ENCODE results near the gene MATN1.

Gene MATN1

DNA sequence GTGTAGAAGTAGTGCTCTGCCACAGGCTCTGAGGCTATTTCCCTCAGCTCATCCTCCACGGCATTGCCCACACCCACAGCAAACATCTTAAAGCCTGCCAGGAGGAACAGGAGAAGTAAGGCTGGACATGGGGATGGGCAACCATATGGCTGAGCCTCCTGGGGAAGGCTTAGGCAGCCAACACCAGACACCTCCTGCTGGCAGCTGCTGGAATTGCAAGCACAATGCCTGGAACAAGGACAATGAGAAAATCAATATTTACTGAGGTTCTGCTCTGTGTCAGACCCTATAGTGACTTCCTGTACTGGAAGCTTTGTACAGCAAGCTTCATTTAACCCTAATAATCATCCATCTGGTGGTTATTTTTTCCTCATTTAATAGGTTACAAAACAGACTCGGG is 8.2 kb downstream of the MATN1 start:
- no peak for DNase-seq

DNA sequence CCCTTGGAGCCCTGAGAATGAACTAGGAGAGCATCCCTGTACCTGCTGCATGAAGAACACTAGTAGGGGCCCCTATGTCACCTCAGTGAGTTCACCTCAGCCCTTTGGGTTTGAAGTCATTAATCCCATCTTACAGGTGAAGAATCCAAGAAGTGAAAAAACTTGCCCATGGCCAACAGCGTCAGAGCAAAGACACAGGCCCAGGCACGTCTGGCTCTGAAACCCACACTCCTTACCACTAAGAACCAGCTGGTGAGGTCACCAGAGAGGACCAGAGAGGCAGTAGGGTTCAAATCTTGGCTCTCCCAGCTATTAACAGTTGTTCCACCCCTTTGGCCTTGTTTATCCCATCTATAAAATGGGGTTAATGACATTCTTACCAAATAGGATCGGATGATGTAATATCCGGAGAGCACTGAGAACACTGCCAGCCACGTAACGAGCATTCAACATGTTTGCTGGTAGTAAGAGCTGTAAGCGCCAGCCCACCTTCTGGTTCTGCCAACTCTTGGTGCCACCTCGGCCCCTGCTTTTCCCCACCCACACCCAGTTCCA is 8.8 kb downstream of the MATN1 start:
- no peak for DNase-seq

DNA sequence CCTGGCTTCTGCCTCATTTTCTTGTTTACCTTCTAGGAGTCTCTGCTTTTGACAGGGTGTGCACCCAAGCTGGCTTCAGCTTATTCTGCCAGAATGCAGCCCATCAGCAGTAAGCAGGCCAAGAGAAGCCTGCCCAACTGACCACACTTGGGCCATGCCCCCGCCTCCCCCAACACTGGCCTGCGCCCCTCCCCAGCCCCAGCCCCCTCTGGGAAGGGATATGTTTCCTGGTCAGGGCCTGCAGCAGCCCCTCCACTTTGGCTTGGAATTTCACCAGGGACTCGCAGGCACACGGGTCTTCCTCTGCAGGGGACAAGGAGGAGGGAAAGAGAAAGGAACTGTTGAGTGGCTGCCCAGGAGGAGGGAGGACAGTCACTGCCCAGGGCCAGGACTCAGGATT is 9.4 kb downstream of the MATN1 start:
- no peak for DNase-seq

DNA sequence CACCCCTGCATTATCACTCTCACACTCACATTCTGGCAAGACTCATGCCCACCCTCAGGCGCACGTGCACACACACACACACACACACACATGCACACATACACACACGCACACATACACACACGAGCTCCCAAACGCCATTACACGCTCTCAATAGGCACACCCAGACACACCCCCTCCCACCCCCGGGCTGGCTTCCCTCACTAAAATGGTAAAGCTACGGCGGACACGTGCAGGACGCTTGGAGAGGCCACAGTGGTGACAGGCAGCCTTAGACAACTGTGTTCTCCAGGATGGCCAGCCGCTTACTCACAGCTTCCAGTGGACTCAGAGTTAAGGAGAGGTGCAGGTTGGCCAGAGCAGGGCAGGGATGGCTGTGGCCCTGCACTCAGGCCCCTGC is 10.1 kb downstream of the MATN1 start:
- DNase-seq, result no peak

DNA sequence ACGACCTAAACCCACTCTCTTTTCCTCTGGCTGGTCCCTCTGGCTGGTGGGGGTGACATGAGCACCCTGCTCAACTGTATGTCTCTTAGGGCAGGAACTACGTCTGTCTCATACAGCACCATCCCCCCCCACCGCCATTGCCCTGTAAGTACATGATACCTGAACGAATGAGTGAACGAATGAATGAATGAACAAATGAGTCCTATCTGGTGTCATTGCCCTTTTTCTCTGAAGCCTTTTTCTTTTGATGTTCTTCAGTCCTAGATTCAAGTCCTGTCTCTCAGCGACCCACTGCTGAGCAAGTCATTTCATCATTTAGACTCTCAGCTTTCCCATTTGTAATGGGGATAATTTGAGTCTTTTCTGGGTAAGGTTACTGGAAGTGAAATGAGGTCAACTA is 10.8 kb downstream of the MATN1 start:
- no peak for DNase-seq

DNA sequence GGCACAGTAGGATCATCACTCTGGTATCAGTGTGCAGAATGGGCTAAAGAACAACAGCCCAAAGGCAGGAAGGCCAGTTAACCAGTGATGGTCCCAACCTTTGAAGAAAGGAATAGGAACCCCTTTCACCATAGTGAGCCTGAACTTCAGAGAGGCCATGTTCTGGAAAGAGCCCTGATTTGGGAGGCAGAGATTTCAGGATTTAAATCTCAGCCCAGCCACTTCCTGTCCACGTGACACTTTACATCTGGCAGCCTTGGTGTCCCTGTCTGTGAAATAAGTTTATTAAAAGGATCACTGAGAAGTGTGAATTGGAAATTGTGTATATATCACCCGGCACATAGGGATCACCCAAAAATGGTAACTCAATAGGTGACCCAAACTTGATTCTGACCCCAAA is 13.0 kb downstream of the MATN1 start:
- DNase-seq, result no peak

DNA sequence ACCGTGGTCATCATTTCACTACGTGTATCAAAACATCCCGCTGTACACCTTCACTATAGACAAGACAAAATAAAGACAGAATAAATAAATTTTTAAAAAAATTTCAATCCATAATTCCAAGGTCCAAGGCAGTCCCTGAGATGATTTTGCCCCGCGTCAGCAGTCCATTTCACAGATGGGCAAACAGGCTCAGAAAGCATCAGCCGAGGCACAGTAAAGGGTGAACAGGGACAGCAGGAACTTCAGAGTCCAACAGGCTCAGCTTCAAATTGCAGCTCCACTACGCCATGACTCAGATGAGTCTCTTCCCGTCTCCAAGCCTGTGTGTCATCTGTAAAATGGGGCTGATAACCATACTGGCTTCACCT is 15.0 kb downstream of the MATN1 start:
- no peak for DNase-seq

DNA sequence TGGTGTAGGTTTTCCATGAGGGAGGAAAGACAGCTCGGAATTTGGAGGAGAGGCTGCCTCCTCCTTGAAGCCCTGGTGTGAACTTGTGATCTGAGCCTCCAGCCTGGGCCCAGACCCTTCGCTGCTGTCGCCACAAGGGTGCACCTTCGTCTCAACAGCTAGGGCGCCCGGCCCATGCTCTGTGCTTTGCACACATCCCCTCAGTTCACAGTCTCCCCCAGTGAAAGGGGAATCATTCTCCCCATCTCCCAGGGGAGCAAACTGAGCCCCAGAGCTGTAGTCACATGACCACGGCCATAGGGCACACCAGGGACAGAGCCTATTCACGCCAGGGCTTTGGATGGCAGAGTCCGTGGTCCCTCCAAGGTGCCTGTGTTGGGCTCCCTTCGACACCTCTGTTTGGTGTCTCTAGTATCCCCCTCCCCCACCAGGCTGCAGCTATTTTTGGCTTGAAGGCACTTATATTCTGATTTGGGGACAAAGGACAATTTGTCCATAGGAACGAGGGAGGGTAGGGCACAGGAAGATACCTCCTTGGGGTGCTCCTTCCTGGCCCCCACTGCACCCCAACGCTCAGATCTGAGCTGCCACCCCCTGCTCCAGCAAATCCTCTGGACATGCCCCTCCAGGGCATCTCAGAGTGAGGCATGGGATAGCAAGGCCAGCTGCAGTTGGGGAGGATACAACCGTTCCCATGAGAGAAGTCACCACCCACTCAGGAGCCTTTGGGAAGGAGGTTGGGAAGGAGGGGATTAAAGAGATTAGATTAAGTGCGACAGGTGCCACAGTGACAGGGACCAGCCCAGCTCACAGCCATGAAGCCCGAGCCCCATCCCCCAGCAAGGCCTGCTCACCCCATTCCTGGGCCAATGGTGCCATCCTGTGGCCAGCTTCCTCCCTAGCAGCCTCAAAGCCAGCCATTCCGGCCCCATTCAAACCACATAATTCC is 15.7 kb downstream of the MATN1 start:
- peak; percentile 81 for DNase-seq

DNA sequence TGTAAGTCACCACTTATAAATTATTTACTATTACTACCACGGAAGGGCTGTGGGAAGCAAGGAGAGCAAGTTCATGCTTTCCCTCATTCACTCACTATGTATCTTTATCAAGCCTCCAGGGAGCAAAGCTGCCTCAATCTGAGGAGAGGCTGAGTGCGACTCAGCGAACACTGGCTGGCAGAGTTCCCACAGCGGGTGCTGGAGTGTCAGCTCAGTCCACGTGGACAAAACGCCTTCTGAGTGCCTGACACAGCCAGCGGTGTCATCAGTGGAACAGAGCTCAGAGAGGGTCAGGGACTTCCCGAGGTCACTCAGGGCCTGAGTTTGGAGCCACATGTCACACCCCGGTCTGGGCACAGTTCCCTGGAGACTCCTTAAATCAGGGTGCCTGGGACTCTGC is 16.9 kb downstream of the MATN1 start:
- DNase-seq, result peak; percentile 81

DNA sequence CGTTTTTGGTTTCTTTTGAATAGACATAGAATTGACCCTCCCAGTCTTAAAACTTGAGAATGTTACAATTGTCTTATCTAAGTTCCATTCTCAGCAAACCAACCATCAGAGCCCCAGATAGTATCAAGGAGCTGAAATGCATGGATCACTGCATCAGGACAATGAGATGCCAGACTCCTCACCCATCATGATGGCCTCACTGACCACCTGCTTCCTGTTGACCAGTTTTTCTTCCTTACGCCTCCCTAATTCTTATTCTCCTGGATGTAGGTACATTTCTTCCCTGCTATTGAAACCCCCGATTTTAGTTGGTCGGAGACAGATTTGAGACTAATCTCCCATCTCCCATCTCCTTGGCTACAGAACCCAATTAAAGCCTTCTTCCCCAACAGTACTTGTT is 17.7 kb downstream of the MATN1 start:
- DNase-seq, result no peak

DNA sequence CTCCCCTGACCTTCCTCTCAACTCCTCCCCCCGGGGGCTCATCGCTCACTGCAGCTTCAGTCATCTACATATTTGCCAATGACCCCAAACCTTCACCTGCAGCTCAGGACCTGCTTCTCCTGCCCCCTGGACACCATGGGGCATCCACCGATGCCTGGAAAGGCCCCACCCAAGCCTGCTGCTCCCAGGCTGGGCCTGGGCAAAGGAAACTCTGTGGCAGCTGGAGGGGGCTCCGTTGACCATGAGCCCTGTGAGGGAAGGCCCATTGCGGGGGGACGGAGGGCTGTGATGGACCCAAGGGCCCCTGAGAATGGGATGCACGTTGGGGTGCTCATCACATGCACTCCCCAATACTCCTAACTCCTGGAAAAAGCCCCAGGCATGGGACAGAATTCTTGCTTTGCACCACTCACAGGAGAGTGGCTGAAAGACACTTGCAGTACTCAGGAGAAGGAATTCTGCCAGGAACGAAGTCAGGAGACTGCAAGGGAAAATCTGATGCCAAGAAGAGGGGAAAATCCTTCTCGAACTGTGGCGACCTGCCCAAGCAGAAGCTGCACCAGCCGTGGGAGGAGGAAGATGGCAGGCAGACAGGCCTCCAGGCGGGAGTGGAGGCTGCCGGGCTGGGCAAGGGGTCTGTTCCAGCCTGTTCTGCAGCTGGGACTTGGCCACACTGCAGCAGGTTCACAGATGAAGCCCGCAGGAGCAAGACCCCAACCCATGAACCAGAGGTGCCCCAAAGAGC is 18.4 kb downstream of the MATN1 start:
- DNase-seq, result no peak

DNA sequence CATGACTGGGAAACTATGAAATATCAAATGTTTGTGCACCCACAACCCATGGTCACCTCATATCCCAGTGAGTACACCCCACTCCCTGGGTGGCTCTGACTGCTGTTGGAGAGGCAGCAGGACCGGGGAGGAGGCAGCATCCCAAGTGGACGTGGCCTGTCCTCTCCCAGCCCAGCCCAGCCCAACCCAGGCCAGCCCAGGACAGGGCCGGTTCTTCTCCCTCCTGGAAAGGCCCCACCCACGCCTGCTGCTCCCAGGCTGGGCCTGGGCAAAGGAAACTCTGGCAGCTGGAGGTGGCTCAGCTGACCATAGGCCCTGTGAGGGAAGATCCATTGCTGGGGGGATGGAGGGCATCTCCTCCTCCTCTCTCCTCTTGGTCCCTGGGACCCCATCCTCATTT is 19.1 kb downstream of the MATN1 start:
- DNase-seq, result no peak

DNA sequence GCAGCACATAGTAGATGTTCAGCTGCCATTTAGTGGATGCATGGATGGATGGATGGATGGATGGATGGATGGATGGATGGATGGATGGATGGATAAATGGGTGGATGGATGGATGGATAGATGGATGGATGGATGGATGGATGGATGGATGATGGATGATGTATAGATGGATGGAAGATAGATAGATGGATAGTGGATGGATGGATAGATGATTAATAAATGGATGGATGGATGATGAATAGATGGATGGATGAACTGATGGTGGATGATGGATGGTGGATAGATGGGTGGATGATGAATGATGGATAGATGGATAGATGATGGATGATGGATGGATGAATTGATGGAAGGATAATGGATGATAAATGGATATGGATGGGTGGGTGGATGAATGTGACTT is 20.6 kb downstream of the MATN1 start:
- no peak for DNase-seq

DNA sequence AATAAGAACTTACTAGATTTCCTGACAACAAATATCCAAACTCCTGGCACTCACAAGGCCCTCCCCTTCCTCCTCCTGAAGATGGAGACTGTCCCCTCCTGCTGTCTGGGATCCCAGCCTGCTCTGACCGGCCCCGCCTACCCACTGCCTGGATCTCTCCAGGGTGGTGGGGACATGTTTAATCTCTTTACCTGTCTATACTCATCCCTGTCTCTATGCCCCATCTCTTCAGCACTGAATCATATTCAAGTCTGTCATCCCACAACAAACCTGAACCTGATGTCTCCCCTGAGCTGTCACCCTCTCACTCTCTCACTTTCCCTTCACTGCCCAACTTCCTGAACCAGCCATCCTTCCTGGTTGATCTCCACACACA is 22.1 kb downstream of the MATN1 start:
- no peak for DNase-seq

DNA sequence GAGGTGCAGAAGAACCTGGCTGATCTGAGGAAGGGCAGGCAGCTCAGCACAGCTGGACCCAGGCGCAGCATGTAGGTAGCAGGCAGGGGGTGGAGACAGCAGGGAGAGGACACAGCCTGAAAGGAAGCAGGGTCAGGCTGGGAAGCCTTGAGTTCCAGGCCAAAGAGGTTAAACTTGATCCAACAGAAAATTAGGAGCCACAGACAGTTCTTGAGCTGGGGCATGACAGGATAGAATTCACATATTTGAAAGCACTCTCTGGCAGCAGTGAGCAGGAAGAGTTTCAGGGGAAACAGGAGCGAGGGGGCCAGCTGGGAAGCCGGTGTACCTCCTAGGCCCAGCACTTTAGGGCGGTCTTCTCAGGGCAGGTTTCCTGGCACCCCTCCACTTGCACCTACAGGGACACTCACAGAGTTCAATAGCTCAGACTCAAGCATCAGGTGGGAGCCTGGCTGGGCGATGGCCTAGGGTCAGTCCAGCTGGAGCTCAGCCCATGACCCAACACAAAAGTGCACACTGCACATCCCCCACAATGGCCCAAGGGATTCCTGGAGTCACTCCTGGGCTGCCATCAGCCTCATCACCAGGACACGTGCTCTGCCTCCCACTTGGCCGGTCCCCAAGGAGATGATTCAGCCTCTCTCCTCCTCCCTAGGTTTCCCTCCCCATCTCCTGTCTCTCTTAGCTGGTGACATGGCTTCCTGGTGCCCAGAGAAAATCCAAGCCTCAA is 22.7 kb downstream of the MATN1 start:
- DNase-seq, result no peak

DNA sequence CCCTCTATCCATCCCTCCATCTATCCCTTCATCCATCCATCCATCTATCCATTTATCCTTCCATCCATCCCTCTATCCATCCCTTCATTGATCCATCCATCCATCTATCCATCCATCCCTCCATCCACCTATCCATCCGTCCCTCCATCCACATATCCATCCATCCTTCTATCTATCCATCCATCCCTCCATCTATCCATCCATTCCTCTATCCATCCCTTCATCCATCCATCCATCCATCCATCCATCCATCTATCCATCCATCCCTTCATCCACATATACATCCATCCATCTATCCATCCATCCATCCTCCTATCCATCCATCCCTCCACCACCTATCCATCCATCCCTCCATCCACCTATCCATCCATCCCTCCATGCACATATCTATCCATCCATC is 23.6 kb downstream of the MATN1 start:
- no peak for DNase-seq

DNA sequence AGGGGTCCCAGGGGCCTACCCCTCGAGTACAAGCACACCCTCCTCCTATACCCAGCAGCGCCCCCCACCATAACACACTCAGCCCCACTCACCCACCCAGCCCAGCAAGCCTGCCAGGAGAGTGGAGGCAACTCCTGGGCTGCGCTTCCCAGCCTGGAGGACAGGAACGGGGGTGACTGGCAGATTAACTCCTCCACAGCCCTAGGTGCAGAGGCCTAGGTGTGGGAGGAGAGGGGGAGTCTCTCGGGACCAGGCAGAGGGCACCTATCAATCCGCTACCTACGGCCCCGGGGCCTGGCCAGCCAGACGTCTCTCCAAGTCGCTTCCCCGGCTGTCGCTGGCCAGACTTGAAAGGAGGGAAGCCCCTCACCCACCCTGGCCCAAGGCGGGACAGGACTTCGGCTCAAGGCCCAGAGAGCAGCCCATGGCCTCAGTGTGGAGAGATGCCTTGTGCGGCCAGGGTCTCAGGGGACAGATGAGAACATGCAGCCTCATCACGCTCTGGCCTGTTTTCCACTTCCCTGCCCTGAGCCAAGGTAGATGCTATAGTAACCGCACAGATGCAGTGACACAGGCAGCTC is 24.9 kb downstream of the MATN1 start:
- no peak for DNase-seq

DNA sequence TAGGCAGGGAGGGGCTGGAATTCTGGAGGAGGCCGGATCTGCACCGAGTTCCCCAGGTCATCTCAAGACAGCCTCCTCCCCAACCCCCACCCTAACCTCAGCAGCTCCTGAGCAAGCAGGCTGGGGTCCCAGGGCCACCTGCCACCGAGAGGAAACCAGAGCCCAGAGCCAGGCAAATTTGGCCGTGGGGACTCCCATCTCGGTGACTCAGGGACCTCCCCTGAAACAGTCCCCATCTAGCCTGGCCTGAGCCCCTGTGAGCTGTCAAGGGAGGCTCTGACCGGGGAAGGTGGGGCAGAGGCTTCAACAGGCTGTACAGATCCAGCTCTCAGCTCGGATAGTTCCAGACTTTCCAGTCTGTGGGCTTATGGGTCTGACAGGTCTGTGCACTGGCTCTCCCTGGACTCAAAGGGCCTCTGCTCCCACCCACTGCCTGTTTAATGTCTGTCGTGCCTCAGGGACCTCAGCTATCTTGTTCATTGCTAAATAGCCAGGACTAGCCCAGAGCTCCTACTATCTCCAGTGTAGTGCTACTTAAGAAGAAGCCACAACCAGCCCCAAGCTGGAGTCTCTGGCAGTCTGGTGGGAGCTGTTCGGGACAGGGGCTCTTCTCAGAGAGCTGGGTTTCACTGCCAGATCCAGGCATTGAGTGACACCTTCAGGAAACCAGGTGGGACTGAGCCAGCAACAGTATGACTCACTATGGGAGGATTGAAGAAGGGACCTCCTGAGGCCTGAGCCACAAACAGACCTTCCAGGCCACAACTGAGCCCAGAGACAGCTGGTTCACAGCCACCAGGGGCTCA is 25.6 kb downstream of the MATN1 start:
- DNase-seq, result no peak

DNA sequence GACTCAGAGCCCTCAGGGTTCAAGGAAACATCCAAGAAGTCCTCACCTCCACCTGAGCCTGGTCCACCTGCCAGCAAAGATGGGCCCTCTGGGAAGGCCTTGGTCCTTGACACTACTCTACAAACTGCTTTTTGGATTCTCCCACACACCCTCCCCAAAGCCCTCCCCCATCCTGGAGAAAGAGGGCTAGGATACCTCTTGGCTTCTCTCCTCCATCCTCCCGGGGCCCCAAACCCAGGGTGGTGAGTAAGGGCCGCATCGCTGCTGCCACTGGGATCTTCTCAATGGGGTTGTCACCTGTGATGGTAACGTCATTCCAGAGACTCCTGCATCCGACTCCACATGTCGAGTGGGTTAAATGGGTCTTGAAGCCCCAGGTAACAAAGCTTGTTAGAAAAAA is 26.6 kb downstream of the MATN1 start:
- no peak for DNase-seq

DNA sequence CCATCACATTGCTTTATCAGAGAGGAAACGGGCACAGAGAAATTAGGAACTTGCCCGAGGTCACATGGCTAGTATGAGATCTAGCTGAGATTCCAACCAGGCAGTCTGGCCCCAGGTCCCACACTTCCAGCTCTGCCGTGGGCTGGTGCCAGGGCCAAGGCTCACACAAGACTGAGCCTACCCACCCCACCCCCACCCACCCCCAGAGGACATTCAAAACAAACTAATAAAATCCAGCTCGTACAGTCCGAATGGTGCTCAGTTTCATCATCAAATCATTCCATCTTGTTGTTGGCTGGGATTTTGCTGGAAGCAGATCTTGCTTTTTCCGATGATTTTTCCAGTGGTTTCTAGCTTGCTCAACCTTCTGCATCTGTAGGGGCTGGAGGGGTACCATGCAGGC is 27.9 kb downstream of the MATN1 start:
- DNase-seq, result no peak

DNA sequence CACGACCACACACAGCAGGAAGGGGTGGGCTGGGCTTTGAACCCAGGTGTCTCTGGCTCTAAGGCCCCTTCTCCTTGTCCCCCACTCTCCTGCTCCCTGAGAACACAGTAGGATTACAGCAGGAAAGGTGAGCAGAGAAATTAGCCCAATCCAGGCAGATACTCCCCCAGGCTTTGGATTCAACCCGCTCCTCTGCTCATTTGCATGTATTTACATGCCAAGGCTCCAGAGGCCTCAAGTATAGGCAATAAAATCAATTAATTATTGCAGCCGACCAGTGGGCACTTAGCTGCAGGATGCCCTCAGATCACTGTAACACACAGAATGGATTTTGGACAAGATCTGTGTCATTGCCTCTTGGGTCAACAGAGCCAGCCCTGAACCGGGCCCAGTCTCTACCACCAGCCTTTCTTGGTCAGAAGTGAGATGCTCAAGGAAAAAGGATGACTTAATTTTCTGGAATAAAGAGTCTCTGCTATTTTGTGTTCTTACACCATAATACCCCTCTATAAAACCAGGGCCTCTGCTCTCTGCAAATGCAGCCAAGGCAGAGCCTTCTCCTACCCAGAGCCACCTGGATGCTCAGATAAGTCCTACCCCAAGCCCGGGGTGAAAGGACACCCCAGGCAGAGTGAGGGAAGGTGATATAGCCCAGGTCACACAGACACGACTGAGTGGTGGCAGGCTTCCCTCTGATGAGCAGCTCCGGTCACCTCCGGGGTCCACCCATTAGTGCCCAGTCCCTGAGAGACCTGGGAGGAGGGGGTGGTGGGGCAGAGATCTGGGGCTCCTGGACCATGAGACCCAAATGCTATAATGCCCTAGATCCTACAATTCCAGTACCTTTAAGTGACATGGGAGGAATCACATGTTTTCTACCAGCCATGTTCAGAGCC is 28.9 kb downstream of the MATN1 start:
- no peak for DNase-seq
